GM23248 (cell line): ENCODE measurements around the gene TCP11.

ENCODE experiments used
- EZH2 ChIP-seq: fragments of 200-600 bp; sonication (generic); IDR thresholded peaks from 2 replicates; pipeline ENCODE4 v1.6.1; 2018; ENCODE audit warnings: antibody characterized with exemption, mild to moderate bottlenecking; ENCODE audit not compliant: insufficient read depth, poor library complexity, severe bottlenecking
- EZH2phosphoT487 ChIP-seq: fragments of 200-600 bp; sonication (generic); IDR thresholded peaks from 2 replicates; pipeline ENCODE4 v1.6.1; 2018; ENCODE audit warnings: antibody characterized with exemption, moderate library complexity, mild to moderate bottlenecking, low read depth; ENCODE audit not compliant: insufficient read depth

GRCh38 chr6:35177157-35177556, 36.0 kb upstream of the TCP11 start:
- no peak for TF ChIP-seq EZH2
- TF ChIP-seq EZH2phosphoT487, result no peak
